Measurements from ENCODE around the gene ZKSCAN1.
"Not testable (repeated sequence)": the region's sequence is repeated elsewhere in the genome, so short reads cannot be mapped to it uniquely, and the experiment has no call there.

The ZKSCAN1 gene
- total RNA-seq = 79.1 to 183 (median 80.8) reads per million in 3 experiments

DNA sequence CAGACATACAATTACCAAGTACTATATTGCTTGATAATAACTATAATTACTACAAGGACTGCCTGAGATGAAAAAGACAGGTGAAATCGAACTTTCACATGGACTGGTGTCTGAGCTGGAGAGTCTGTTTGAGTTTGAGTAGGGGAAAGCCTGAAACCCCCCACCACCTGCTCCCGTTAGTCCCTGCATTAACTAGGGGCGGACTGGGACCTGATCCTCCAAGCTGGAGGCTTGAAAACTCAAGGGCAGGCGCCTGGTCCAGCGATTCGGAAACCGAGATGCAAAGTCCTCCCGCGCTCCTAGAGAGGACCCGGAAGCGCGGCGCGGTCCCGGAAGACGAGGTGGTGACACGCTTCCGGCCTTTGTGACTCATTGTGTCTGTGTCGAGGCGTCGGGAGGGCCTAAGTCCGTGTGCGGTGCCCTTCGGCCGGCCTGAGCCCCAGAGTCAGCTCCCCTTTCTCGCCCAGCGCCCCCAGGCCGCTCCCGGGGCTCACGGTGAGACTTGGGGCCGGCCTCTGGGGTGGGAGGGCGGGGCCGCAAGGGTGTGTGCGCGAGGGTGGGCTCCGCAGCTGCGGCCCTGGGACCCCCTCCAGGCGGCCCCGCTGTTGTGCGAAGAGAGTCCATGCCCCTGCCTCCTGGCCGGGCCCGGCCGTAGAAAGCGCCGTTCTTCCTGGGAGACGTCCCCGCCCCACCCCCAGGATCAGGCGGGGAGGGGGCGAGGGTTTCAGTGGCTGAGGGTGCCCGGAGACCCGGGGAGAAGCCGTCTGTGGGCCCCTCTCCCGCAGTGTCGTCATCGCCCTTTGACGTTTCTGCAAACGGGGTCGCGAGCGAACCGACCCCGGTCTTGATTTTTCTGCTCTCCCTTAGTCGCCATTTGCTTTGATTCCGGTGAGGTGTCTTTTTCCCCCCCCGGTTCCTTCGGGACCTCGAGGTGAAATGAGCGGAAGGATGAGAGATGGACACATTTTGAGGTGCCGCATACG, at the start of gene ZKSCAN1:
ZKSCAN1 (plus strand) TSS at position 365 of the 983 bp plus-strand sequence. CDS start 7,911 bp downstream, outside the sequence.
- peak; percentile 82 for DNase-seq

DNA sequence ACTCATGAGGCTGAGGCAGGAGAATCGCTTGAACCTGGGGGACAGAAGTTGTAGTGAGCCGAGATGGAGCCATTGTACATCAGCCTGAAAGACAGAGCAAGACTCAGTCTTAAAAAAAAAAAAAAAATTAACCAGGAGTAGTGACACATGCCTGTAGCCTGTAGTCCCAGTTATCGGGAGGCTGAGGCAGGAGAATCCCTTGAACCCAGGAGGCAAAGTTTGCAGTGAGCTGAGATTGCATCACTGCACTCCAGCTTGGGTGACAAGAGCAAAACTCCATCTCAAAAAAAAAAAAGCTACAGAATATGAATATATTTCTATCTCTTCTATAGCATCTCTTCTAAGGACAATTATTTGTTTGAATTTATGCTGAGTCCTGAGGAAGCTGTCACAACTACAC, 46.1 kb upstream of the ZKSCAN1 start:
- no peak for DNase-seq

DNA sequence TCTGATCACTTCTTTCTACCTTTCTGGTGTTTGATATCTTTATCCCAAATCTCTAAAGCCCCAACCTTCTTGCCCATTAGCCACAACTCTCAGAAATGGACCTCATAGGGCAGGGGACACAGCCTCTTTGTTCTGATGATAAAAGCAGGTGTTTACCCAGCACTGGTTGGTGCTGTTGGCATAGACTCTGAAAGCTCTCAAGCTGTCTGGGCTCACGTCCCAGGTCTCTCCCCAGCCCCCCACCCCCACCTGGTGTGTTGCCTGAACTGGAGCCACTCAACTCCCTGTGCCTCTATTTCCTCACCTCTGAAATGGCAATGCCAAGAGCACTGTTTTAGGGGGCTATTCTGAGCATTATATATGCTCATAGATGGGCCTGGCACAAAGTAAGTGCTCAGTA, 45.6 kb upstream of the ZKSCAN1 start:
- not testable (repeated sequence) for DNase-seq

DNA sequence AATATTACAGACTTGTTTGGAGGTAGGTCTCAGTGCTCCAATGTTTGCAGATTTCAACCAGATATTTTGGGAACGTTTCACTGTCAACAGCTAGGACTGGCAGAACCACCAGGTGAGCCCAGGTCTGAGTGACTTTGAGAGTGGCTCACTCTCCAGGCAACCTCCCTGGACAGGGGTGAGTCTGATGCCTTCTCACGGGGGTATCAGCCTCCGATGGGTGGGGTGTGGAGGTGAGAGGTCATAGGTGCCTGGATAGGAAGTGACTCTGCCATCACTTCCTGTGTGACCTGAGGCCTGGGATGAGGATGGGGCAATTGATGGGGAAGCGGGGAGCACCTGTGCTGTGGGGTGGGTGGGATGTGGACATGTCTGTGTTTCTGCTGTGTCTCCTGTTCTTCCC, 44.2 kb upstream of the ZKSCAN1 start:
- no peak for DNase-seq

DNA sequence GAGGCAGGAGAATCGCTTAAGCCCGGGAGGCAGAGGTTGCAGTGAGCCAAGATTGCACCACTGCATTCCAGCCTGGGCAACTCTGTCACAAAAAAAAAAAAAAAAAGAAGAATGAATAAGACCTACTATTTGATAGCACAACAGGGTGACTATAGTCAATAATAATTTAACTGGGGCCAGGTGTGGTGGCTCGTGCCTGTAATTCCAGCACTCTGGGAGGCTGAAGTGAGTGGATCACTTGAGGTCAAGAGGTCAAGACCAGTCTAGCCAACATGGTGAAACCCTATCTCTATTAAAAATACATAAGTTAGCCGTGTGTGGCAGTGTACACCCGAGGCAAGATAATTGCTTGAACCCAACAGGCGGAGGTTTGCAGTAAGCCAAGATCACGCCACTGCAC, 41.6 kb upstream of the ZKSCAN1 start:
- DNase-seq = not testable (repeated sequence)

DNA sequence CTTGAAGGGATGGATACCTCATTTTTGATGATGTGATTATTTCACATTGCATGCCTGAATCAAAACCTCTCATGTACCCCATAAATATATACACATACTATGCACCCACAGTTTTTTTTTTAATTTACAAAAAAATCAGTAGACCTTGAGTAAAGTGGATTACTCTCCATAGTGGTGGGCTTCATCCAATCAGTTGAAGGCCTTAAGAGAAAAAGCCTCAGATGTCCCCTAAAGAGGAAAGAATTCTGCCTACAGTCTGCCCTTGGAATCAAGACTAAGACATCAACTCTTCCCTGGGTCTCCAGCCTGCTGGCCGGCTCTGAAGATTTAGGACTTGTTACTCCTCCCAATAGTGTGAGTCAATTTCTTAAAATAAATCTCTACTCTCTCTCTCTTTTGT, 40.7 kb upstream of the ZKSCAN1 start:
- DNase-seq = no peak

DNA sequence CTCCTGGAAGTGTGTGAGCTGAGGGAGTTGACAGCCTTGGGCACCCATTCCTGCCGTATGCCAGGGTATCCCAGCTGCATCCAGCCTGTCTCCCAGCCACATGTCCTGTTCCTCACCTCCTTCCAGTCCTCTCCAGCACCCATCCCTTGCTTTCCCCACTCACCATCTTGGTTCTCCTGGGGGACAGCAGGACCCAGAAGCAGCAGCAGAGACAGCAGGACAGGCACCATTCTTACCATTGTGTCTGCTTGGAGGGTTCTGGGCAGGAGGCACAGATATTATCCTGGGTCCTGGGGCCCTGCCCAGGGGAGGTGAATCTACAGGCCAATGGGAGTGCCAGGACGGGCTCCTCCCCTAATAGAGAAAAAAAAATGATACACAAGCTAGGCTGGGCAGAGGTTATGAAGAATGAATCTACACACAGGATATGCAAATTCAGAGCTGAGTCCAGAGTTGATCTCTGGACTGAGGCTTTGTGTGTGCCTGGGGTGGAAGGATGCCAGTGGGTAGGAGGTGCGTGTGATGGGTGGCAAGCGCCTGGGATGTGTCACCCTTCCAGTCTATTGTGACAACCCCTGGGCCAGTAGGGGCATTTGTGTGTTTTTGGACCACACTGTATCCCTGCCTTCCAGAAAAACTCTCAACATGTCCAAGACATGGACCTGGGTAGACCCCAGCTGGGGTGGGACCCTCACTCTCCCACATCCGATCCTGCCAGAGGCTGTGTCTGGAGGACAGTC, 39.4 kb upstream of the ZKSCAN1 start, which contains the start of gene AZGP1:
AZGP1 (minus strand) TSS at position 250 of the 740 bp plus-strand sequence; CDS start at position 239, 11 bp downstream.
- DNase-seq = no peak

DNA sequence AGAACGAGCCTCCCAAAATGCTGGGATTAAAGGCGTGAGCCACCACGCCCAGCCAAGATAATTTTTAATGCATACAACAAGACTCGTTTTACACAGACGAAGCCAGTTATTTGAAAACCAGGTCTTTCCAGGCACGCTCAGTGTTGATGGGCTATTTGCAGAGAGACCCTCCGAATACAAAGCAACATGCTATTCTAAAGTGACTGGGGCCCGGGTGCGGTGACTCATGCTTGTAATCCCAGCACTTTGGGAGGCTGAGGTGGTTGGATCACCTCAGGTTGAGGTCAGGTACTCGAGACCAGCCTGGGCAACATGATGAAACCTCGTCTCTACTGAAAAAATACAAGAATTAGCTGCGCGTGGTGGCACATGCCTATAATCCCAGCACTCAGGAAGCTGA, 38.8 kb upstream of the ZKSCAN1 start:
- no peak for DNase-seq

DNA sequence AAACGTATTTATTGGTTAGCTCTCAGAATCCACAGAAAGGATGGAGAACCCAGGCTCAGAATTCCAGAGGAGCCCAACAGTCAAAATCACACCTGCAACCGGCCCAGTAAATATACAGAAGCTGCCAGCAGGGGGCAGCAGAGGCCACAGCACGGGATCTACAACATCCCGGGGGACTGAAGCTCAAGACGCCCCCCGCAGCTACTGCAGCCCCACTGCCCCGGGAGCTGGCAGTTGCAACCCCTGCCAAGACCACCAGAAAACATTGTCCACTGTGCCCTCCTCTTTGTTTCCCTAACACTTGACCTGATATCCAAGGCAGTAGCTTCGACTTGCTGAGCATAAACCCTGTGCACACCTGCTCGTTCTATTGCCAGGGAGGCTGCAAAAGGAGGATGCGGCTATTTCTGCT, 35.6 kb upstream of the ZKSCAN1 start:
- peak; percentile 57 for DNase-seq

DNA sequence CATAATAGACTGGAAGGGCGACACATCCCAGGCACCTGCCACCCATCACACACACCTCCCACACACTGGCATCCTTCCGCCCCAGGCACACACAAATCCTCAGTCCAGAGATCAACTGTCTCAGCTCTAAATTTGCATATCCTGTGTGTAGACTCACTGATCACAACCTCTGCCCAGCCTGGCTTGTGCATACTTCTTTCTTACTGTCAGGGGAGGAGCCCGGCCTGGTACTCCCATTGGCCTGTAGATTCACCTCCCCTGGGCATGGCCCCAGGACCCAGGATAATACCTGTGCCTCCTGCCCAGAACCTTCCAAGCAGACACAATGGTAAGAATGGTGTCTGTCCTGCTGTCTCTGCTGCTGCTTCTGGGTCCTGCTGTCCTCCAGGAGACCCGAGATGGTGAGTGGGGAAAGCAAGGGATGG, 34.9 kb upstream of the ZKSCAN1 start:
- DNase-seq = not testable (repeated sequence)

DNA sequence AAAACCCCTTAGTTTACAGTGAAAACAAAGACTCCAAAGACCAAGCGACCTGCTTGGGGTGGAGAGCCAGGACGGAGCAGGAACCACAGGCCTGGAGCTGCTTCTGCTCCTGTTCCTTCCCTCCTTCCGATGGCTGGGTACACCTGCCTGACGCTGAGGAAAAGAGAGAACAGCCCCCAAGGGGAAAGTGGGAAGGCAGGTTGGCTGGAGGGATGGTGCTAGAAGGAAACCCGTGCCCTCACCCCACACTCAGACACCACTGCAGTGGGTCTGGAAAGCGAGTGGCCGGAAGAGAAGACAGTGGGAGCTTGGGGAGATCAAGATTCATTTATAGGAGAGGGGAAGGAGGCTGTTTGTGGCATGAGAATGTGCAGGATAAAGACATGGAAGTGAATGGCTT, 34.3 kb upstream of the ZKSCAN1 start:
- DNase-seq = not testable (repeated sequence)

DNA sequence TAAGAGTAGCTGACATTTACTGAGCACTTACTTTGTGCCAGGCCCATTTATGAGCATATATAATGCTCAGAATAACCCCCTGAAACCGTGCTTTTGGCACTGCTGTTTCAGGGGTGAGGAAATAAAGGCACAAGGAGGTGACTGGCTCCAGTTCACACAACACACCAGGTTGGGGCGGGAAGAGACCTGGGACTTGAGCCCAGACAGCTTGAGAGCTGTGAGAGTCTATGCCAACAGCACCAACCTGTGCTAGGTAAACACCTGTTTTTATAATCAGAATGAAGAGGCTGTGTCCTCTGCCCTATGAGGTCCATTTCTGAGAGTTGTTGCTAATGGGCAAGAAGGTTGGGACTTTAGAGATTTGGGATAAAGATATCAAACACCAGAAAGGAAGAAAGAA, 30.8 kb upstream of the ZKSCAN1 start:
- no peak for DNase-seq

DNA sequence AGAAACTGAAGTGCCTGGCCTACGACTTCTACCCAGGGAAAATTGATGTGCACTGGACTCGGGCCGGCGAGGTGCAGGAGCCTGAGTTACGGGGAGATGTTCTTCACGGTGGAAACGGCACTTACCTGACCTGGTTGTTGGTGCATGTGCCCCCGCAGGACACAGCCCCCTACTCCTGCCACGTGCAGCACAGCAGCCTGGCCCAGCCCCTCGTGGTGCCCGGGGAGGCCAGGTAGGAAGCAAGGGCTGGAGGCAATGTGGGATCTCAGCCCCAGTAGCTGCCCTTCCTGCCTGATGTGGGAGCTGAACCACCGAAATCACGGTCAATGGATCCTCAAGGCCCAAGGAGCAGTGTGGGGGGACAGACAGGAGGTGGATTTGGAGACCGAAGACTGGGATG, 28.1 kb upstream of the ZKSCAN1 start:
- DNase-seq = not testable (repeated sequence)

DNA sequence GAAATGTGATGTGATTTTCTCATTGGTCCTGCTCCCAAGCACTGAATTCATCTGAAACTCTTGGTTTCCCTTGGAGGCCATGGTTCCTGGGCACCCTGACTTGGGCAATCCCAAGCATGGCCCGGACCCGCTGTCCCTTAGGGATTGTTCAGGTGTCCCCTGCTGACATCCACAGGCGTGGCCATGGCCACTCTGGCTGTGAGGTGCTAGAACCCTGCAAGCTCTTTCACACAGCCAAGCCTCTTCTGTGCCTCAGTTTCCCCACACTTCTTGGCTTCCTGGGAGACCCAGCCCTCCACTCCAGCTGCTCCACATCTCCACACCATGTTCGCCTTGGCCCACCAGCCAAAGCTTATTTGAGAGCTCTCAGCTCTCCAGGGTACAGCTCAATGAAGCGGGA, 27.6 kb upstream of the ZKSCAN1 start:
- DNase-seq = no peak

DNA sequence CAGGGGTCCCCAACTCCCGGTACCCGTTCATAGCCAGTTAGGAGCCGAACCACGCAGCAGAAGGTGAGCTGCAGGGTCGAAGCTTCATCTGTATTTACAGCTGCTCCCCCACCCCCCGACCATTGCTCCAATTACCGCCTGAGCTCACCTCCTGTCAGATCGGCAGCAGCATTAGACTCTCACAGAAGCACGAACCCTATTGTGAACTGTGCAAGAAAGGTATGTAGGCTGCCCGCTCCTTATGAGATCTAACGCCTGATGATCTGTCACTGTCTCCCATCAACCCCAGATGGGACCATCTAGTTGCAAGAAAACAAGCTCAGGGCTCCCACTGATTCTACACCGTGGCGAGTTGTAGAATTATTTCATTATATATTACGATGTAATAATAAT, 24.9 kb upstream of the ZKSCAN1 start:
- no peak for DNase-seq

DNA sequence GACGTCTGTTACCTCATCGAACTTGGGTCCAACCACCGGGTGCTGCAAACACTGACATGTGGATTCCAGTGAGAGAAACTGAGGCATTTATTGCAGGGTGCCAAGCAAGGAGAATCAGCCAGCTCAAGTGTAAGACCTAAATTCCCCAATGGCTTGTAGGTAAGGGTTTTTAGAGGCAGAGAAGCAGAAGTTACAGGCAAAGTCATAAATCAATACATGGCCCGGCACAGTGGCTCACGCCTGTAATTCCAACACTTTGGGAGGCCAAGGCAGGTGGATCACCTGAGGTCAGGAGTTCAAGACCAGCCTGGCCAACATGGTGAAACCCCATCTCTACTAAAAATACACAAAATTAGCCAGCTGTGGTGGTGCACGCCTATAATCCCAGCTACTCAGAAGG, 23.9 kb upstream of the ZKSCAN1 start:
- DNase-seq = not testable (repeated sequence)

DNA sequence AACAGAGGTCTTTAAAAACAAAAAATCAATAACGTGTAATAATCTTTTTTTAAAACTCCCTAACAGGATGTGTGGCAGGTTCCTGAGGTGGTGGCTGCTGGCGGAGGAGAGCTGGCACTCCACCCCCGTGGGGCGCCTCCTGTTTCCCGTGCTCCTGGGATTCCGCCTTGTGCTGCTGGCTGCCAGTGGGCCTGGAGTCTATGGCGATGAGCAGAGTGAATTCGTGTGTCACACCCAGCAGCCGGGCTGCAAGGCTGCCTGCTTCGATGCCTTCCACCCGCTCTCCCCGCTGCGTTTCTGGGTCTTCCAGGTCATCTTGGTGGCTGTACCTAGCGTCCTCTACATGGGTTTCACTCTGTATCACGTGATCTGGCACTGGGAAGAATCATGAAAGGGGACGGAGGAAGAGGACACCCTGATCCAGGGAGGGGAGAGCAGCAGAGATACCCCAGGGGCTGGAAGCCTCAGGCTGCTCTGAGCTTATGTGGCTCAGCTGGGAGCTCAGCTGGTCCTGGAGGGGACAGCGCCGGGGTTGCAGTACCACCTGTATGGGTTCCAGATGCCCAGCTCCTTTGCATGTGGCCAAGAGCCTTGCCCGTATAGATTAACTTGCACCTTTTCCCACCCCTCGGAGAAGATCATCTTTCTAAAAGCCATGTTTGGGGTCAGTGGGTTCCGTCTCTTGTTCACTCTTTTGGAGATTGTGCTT, 22.9 kb upstream of the ZKSCAN1 start:
- no peak for DNase-seq

DNA sequence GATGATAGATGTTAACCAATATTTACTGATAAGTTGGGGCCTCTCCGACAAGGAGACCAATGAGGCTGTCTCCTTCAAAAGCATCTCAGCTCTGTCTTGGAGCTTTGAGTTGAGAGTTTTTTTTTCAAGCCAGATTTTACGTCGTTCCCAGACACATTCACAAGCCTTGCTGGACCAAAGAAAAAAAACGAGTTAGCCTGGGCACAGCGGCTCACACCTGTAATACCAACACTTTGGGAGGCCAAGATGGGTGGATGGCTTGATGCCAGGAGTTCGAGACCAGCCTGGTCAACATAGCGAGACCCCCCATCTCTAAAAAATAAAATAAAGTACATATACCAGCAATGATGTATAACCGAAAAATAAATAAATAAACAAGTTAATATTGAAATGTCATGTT, 20.6 kb upstream of the ZKSCAN1 start:
- no peak for DNase-seq

DNA sequence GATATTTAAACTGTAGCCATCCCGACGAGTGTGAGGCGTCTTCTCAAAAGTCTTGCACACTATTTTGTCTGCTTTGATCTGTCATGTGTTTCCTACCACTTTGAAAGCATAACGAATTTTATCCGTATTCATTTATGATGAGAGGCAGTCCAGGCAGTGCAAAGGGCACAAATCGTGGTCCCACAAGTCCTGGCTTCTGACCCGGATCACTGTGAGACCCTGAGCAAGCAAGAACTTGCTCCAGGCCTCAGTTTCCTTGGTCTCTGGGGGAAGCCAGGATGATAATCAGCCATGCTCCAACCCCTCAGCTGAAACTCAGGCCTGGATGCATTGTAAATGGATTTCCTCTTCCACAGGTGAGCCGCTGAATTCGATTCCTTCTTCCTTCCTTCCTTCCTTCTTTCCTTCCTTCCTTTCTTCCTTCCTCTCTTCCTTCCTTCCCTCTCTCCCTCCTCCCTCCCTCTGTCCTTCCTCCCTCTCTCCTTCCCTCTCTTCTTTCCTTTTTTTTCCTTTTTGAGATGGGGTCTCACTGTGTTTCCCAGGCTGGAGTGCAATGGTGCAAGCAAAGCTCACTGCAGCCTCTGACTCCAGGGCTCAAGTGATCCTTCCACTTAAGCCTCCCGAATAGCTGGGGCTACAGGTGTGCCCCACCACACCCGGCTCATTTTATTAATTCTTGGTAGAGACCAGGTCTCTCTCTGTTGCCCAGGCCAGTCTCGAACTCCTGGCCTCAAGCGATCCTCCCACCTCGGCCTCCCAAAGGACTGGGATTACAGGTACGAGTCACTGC, 18.4 kb upstream of the ZKSCAN1 start:
- no peak for DNase-seq

DNA sequence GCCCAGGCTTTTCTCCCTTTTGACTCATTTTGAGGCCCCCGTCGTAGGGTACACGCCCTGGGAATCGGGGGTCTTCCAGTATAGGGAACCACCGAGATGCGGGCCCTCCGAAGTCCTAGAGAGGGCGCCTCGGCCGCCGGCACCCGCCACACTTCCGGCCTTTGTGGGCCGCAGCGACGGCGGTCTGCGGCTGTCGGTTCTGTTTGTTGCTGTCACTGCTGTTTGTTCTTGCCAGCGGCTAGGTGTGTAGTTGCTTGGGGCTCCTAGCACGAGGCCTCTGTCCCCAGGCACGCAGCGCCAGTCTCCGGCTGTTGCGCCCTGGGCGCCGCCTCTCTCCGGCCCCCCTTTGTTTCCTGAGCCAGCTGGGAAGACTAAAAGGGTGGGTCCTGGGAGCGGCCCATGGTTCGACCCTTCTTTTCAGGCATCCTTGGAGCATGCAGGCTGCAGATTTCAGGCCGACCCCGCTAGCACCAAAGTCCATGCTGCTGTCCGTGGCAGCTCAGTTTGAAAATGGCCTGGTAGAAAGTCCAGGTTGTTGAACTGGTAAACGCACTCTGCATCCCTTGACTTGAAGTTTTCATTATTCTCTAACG, 17.8 kb upstream of the ZKSCAN1 start:
- DNase-seq = peak; percentile 71

DNA sequence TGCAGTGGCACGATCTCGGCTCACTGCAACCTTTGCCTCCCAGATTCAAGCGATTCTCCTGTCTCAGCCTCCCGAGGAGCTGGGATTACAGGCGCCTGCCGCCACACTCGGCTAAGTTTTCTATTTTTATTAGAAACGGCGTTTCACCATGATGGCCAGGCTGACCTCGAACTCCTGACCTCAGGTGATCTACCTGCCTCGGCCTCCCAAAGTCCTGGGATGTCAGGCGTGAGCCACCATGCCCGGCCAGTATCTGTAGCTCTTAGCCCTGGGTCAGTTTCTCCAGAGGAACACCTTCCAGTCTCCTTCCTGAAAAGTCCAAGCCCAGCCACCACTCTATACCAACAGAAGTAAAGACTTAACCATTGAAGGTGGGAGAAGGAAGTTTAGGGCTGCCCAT, 15.2 kb upstream of the ZKSCAN1 start:
- no peak for DNase-seq
